HL-60/S4 (cell line): ENCODE results near the gene LARGE1.
"Not testable (repeated sequence)": the region's sequence is repeated elsewhere in the genome, so short reads cannot be mapped to it uniquely, and the experiment has no call there.

Source experiments
- in situ Hi-C: fragments of 300-500 bp; cut with MboI; formaldehyde crosslinking; loops from 2 replicates; pipeline ENCODE4 v1.14.3; 2022; ENCODE audit warnings: low sequenced_read_pairs

The LARGE1 gene

GRCh38 chr22:33385611-33386010, 534.7 kb downstream of the LARGE1 start:
- in situ Hi-C loops: no loop called here

- in situ Hi-C loops: no loop called here
Observed at GRCh38 chr22:33382436-33382835, 537.8 kb downstream of the LARGE1 start.

GRCh38 chr22:33381531-33382406, 538.5 kb downstream of the LARGE1 start:
- in situ Hi-C loops: no loop called here

DNA sequence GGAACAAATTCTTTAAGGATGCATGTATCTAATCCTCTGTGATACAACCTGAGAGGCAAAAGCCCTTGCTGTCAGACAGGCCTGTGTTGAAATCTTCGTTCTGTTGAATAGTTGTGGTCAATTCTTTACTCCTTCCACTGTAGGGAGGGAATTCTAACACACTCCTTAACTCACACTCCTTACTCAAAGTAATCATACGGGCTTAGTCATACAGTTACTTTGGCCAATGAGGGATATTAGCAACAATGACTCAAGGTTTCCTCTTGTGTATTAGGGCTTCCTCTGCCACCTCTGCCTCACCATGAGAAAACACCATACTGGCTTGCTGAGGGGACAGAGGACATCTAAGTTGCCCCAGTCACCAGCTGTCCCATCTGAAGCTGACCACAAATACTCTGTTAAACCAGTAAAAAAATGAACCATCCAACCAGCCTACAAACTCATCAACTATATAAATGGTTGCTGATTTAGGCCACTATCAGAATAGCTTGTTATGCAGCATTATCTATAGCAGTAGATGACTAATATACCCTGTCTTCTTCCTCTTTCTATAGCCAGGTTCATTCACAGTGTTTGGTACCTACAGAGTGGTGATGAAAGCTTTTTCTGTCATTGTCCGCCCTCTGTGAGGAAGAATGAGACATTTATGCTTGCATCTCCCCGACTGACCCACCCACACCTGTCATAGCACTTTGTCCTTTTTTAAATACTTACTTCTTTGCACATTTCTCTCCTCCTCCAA, 539.3 kb downstream of the LARGE1 start:
- in situ Hi-C loops: no loop called here

- in situ Hi-C loops: no loop called here
Observed at GRCh38 chr22:33379836-33380235, 540.4 kb downstream of the LARGE1 start.

- in situ Hi-C loops: no loop called here
Observed at GRCh38 chr22:33372875-33373274, 547.4 kb downstream of the LARGE1 start.

GRCh38 chr22:33363256-33363655, 557.0 kb downstream of the LARGE1 start:
- in situ Hi-C loops: not testable (repeated sequence)

DNA sequence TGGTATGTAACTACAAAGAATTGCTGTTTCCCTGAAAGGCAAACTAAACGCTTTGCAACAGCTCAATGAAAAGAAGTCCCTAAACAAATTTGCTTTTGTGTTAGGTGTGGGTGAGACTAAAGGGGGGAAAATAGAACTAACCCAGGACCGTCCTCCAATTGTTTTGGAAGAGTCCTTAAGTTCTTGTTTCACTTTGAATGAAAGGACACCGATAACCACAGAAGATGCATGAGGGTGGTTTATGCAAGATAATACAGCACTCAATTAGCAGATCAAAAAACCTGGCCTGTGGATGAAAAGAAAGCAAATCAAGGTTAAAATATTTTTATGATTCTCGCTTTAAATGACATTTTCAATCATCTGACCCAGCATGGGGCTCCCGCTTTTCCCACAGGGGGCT, 557.6 kb downstream of the LARGE1 start:
- in situ Hi-C loops: no loop called here

DNA sequence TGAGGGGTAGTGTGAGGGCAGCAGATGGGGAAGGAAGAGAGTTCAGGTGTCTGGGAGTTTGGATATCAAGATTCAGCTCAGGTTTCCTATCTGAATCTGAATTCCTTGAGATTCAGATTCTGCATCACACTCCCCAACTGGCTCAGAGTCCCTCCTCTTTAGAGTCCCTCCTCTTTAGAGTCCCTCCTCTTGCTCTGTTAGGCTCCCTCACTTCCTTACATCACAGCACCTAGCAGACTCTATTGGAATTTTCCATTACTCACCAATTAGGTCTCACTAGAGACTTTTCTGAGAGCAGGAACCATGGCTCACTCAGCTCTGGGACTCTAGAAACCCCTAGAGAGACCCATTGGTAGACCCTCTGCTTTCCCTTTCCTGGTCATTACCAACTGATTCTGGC, 558.7 kb downstream of the LARGE1 start:
- in situ Hi-C loops: no loop called here

DNA sequence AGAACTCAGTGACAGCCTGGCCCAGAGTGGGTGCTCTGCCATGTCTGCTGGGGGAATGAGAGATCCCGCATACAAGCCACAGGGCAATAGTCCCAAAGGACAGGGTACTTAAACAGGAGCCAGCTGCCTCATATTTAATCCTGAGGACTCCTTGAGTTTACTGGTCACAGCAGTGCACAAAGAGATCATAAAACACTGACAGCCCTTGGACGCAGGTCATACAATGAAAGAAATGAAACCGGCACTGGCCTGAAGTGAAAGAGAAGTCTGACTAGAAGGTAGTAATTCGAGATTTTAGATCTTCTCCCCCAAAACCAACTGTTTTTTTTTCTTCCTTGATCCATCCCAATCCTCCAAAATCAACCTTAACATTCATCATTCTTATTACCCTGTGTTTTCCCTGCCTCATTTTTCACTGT, 562.3 kb downstream of the LARGE1 start:
- in situ Hi-C loops: no loop called here

DNA sequence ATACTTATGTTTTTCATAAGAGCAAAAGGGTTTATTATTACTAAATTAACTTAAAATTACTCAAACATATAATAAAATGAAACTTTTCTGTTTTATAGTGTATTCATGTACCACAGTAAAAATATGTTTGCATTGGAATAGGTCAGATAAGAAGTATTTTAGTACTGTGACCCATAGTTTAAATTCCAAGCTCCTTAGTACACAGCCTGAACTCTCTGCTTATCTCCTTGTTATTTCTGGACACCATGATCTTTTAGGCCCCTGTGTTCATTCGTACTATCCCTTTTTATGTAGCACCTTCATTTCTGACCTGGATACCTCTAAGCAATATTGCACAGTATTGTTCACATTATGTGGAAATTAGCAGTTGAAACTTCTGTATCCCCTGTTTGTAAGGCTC, 565.3 kb downstream of the LARGE1 start:
- in situ Hi-C loops: no loop called here

- in situ Hi-C loops: no loop called here
Observed at GRCh38 chr22:33353502-33353901, 566.8 kb downstream of the LARGE1 start.

DNA sequence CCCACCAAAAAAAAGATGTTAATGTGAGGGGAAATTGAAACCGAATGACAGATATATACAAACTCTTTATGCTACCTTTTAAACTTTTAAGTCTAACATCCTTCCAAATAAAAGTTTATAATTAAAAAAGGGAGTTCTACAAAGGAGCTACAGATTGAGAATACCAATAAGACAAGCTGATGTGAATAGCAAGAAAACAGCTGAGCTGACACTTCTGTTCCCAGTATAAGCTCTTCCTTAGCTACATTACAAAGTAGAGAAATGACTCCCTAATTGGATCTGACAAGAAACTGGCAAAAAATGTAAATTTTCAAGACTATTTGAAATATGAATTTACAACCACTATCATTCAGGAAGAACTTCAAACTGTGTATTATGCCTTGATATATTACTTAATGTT, 567.5 kb downstream of the LARGE1 start:
- in situ Hi-C loops: no loop called here

GRCh38 chr22:33350961-33351360, 569.3 kb downstream of the LARGE1 start:
- in situ Hi-C loops: no loop called here

- in situ Hi-C loops: no loop called here
Observed at GRCh38 chr22:33350491-33350890, 569.8 kb downstream of the LARGE1 start.

DNA sequence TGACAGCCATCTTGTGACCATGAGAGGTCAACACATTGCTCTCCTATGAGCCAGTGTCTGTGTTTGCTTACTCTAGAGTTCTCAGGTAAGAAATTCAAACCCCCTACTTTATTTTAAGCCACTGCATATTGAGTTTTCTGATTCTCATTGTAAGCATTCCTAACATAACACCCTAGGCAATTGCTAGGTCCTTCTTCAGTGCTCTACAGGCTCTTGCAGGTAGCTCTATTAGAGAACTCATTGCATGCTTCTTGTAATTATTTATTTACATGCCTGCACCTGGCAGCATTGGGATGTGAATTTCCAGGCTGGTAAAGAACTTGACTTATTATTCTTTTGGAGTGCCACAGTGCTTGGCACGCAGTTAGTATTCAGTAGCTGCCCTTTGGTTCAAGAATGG, 573.3 kb downstream of the LARGE1 start:
- in situ Hi-C loops: no loop called here

DNA sequence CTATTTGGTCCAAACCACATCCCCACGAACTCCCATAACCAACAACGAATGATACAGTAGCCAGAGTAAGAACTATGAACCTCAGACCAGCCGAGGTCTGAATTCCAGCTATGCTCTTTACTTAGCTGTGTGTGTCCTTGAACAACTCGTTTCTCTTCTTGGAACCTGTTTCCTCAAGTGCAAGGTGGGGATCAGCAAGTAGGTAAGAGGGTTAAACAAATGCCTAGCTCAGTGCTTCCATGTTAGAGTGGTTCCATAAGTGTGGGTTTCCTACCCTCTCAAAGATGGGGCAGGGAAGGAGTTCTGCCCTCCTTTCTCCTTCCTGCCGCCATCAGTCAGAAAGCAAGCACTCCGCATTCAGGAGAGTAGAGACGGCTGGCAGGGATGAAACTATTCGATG, 578.7 kb downstream of the LARGE1 start:
- in situ Hi-C loops: no loop called here

GRCh38 chr22:33337524-33337923, 582.8 kb downstream of the LARGE1 start:
- in situ Hi-C loops: no loop called here

GRCh38 chr22:33335611-33336279, 584.5 kb downstream of the LARGE1 start:
- in situ Hi-C loops: no loop called here

- in situ Hi-C loops: no loop called here
Observed at GRCh38 chr22:33332538-33332937, 587.7 kb downstream of the LARGE1 start.

- in situ Hi-C loops: no loop called here
Observed at GRCh38 chr22:33331017-33331416, 589.3 kb downstream of the LARGE1 start.

GRCh38 chr22:33330534-33330933, 589.7 kb downstream of the LARGE1 start:
- in situ Hi-C loops: no loop called here
